ENCODE results near the gene IL7R.
"Not testable (repeated sequence)": the region's sequence is repeated elsewhere in the genome, so short reads cannot be mapped to it uniquely, and the experiment has no call there.

Gene IL7R

GRCh38 chr5:35852084-35852734 lies 4.5 kb upstream of the IL7R start:
- TF ChIP-seq, protein P1, sequence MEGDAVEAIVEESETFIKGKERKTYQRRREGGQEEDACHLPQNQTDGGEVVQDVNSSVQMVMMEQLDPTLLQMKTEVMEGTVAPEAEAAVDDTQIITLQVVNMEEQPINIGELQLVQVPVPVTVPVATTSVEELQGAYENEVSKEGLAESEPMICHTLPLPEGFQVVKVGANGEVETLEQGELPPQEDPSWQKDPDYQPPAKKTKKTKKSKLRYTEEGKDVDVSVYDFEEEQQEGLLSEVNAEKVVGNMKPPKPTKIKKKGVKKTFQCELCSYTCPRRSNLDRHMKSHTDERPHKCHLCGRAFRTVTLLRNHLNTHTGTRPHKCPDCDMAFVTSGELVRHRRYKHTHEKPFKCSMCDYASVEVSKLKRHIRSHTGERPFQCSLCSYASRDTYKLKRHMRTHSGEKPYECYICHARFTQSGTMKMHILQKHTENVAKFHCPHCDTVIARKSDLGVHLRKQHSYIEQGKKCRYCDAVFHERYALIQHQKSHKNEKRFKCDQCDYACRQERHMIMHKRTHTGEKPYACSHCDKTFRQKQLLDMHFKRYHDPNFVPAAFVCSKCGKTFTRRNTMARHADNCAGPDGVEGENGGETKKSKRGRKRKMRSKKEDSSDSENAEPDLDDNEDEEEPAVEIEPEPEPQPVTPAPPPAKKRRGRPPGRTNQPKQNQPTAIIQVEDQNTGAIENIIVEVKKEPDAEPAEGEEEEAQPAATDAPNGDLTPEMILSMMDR (IDR thresholded peaks at IDR 0.05; ENCODE audit: insufficient read depth, missing control alignments): no peak
- DNase-seq (ENCODE audit: insufficient read length, low spot score) (no peak), FAIRE-seq (no peak)

- DNase-seq (ENCODE audit: insufficient read length, low spot score): no peak
- no peak for FAIRE-seq
- TF ChIP-seq, protein P1 (IDR thresholded peaks at IDR 0.05; ENCODE audit: insufficient read depth, missing control alignments): no peak
These were observed 3.9 kb upstream of the IL7R start for GRCh38 chr5:35852773-35853172.

GRCh38 chr5:35853631-35854030 lies 3.1 kb upstream of the IL7R start:
- TF ChIP-seq, protein P1 (IDR thresholded peaks at IDR 0.05; ENCODE audit: insufficient read depth, missing control alignments): no peak
- FAIRE-seq: no peak
- DNase-seq (ENCODE audit: insufficient read length, low spot score): no peak

DNA sequence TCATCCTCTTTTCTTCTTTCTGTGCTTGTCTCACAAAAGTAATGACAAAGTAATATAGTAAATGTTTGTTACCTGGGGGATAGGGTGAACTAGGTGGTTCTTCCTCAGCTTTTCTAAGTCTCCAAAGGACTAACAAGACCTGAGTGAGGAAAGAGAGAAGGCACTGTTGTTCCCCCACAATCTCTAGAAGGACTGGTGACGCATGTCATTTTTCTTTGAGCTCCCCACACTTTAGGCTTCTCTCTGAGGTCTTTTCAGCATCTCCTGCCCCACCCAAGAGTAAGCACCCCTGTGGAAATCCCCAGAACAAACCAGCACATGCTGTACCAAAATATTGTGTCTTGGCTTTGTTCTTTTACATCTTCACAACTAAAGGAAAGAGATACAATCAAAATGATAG lies 2.4 kb upstream of the IL7R start:
- DNase-seq (ENCODE audit: insufficient read length, low spot score): no peak
- no peak for FAIRE-seq
- TF ChIP-seq, protein P1 (IDR thresholded peaks at IDR 0.05; ENCODE audit: insufficient read depth, missing control alignments): no peak

GRCh38 chr5:35855187-35855586 lies 1.5 kb upstream of the IL7R start:
- DNase-seq (ENCODE audit: insufficient read length, low spot score) (no peak), FAIRE-seq (no peak)
- TF ChIP-seq, protein P1 (IDR thresholded peaks at IDR 0.05; ENCODE audit: insufficient read depth, missing control alignments): no peak

- DNase-seq (ENCODE audit: insufficient read length, low spot score); FAIRE-seq: not testable (repeated sequence)
These were observed 416 bp upstream of the IL7R start for GRCh38 chr5:35856186-35856764.

DNA sequence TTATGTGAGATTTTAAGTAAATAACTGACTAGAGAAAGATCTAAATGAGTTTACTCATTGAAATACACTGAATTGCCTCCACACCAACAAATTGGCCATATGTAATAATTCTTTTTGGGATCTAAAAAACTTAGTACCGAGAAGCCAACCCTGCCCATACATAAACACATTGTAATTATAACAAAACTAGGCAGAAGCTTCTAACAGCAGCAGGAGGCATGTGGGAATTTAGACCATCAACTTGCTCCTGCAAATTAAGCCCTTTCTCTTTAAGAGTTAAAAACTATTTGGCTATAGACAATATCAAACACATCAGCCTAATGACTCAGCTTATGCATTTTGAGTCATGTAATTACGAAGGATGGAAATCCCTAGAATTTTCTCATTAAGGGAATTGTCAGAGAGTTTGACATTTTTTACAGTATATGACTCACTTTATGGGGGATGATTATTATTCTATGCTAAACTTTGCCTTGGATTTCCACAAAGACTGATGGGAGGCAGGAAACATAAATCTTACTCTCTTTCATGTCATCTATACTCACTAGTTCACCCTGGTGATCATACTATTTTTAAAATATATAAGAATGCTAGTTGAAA lies 1.0 kb downstream of the IL7R start:
- FAIRE-seq (no peak), DNase-seq (ENCODE audit: insufficient read length, low spot score) (no peak)
- TF ChIP-seq, protein P1 (IDR thresholded peaks at IDR 0.05; ENCODE audit: insufficient read depth, missing control alignments): no peak

Data from D721Med (cell line).